CD4-positive, alpha-beta T cell (primary cell): ENCODE results near the gene NUP210. TPM values are rescaled to one million over a fixed set of nuclear protein-coding genes. Genes with fewer than 3 reads are reported as not detected.

Source experiments
- ATAC-seq: fragments of 200-7000 bp; cut with Tn5 transposase; one replicate; pipeline ENCODE4 v1.10.0; 2022; ENCODE audit warnings: mild to moderate bottlenecking; ENCODE audit not compliant: poor library complexity
- CTCF ChIA-PET: fragments of 350-600 bp; sonication (Branson Sonifier 250); formaldehyde crosslinking; loops from one replicate; lab custom pipeline; 2021; ENCODE audit warnings: antibody characterized with exemption, inconsistent platforms; lab: Charles Lee
- POLR2A ChIA-PET: fragments of 350-600 bp; sonication (Branson Sonifier 250); formaldehyde crosslinking; loops from one replicate; lab custom pipeline; 2021; ENCODE audit warnings: antibody characterized with exemption, inconsistent platforms; lab: Charles Lee
- DNase-seq, 14 experiments: peaks; one replicate each; pipeline ENCODE4 v3.0.0-alpha.2; 2013 to 2020; ENCODE audit warnings: mixed read lengths in 2 of 14
- H3K27ac ChIP-seq, 2 donors: one replicate each; pipeline versions ENCODE4 v1.5.1 to v1.7.0; 2013; ENCODE audit warnings: low read length in 2 of 2, low read depth in 1 of 2, mild to moderate bottlenecking in 1 of 2
- H3K27me3 ChIP-seq, 2 experiments: 1 replicate in 1 of 2; 2 replicates in 1 of 2; pipeline versions ENCODE4 v1.6.1 to v1.7.0; 2013; ENCODE audit warnings: low read length in 2 of 2, control low read depth in 1 of 2, mild to moderate bottlenecking in 1 of 2, moderate library complexity in 1 of 2; ENCODE audit not compliant: insufficient read depth in 2 of 2, control insufficient read depth in 1 of 2
- H3K36me3 ChIP-seq: one replicate; pipeline ENCODE4 v1.6.1; 2013; ENCODE audit warnings: low read length, control low read depth; ENCODE audit not compliant: insufficient read depth
- H3K4me1 ChIP-seq: one replicate; pipeline ENCODE4 v1.6.1; 2013; ENCODE audit warnings: low read length, control low read depth; ENCODE audit not compliant: insufficient read depth
- H3K4me3 ChIP-seq: one replicate; pipeline ENCODE4 v1.5.1; 2013; ENCODE audit warnings: mild to moderate bottlenecking, low read length, moderate library complexity
- H3K9me3 ChIP-seq, 2 experiments: 1 replicate in 1 of 2; 2 replicates in 1 of 2; pipeline versions ENCODE4 v1.6.1 to v1.7.0; 2013; ENCODE audit warnings: low read length in 2 of 2, mild to moderate bottlenecking in 2 of 2, control low read depth in 1 of 2, moderate library complexity in 1 of 2; ENCODE audit not compliant: control insufficient read depth in 1 of 2, insufficient read depth in 1 of 2
- H3K27ac Mint-ChIP-seq: one replicate; pipeline ENCODE4 v1.8.0; 2020; ENCODE audit warnings: mixed read lengths
- H3K27me3 Mint-ChIP-seq: one replicate; pipeline ENCODE4 v1.8.0; 2021; ENCODE audit warnings: mixed read lengths
- H3K36me3 Mint-ChIP-seq: one replicate; pipeline ENCODE4 v1.8.0; 2021; ENCODE audit warnings: low read depth, mixed read lengths
- H3K4me1 Mint-ChIP-seq: one replicate; pipeline ENCODE4 v1.8.0; 2021; ENCODE audit warnings: low read depth, mixed read lengths
- H3K4me3 Mint-ChIP-seq: one replicate; pipeline ENCODE4 v1.8.0; 2020; ENCODE audit warnings: mild to moderate bottlenecking, mixed read lengths
- H3K9me3 Mint-ChIP-seq: one replicate; pipeline ENCODE4 v1.8.0; 2020; ENCODE audit warnings: mixed read lengths
- CTCF ChIP-seq: fragments of 200-600 bp; IDR thresholded peaks from one replicate; pipeline ENCODE4 v1.8.0; 2022; ENCODE audit warnings: antibody characterized with exemption, mild to moderate bottlenecking
- intact Hi-C, 2 experiments: fragments of 100-400 bp; cut with DNase I in 1 of 2; cut with micrococcal nuclease in 1 of 2; formaldehyde crosslinking; loops; one replicate each; pipeline versions ENCODE4 v1.15.1 to v1.9.0; 2023 to 2025; cut with DNase I, micrococcal nuclease
- total RNA-seq, 174 experiments: library from RNA in 2 of 174; stranded (reverse) in 2 of 174; gene quantifications; one replicate each; pipeline ENCODE4 v1.2.3 and lab custom pipeline; 2021 to 2026

NUP210 gene
- total RNA-seq, 2 experiments from 2014 or later, result 82.0 to 83.5 TPM

GRCh38 chr3:13285007-13285567, 135.0 kb downstream of the NUP210 start:
- H3K36me3 ChIP-seq, result no peaks in the 10 kb centered on the region
- H3K4me3 Mint-ChIP-seq, result no peak overlapping the region
- ChIA-PET CTCF (no interaction called here), POLR2A (no interaction called here)
- H3K4me3 ChIP-seq, result no peak overlapping the region
- intact Hi-C loops, result no loop called here
- ATAC-seq, result no peak
- no peaks in the 10 kb centered on the region for H3K9me3 Mint-ChIP-seq
- peaks cover 11% of the 10 kb centered on the region for H3K4me1 Mint-ChIP-seq
- H3K36me3 Mint-ChIP-seq, result peaks cover 9% of the 10 kb centered on the region
- H3K4me1 ChIP-seq, result peaks cover 15% of the 10 kb centered on the region
- peaks cover 30 to 55% of the 10 kb centered on the region in 2 experiments for H3K9me3 ChIP-seq
- peaks cover 49% of the 10 kb centered on the region for H3K27me3 Mint-ChIP-seq
- peaks cover 44 to 51% of the 10 kb centered on the region in 2 experiments for H3K27me3 ChIP-seq
- no peak for DNase-seq
- no peak overlapping the region for H3K27ac ChIP-seq
- no peak for TF ChIP-seq CTCF
- H3K27ac Mint-ChIP-seq, result no peak overlapping the region

- H3K4me1 Mint-ChIP-seq, result peaks cover 11% of the 10 kb centered on the region
- no peaks in the 10 kb centered on the region for H3K9me3 Mint-ChIP-seq
- no peak overlapping the region for H3K4me3 ChIP-seq
- peaks cover 9% of the 10 kb centered on the region for H3K36me3 Mint-ChIP-seq
- peaks cover 30 to 48% of the 10 kb centered on the region in 2 experiments for H3K9me3 ChIP-seq
- H3K27ac ChIP-seq, result no peak overlapping the region
- peaks cover 15% of the 10 kb centered on the region for H3K4me1 ChIP-seq
- DNase-seq (no peak), ATAC-seq (no peak)
- ChIA-PET CTCF (no interaction called here), POLR2A (no interaction called here)
- peaks cover 44 to 51% of the 10 kb centered on the region in 2 experiments for H3K27me3 ChIP-seq
- H3K27me3 Mint-ChIP-seq, result peaks cover 54% of the 10 kb centered on the region
- no peak for TF ChIP-seq CTCF
- intact Hi-C loops, result no loop called here
- H3K36me3 ChIP-seq, result no peaks in the 10 kb centered on the region
- no peak overlapping the region for H3K27ac Mint-ChIP-seq
- H3K4me3 Mint-ChIP-seq, result peak overlapping the region; percentile 17
Observed at GRCh38 chr3:13283877-13284264, 136.3 kb downstream of the NUP210 start.

GRCh38 chr3:13282986-13283876, 136.9 kb downstream of the NUP210 start:
- ChIA-PET CTCF (interaction anchor here (0.9 to 1.2 kb wide), 2 partner anchors 28 to 156 kb away, joined by 3 read pairs; no protein-coding TSS in a partner anchor), POLR2A (no interaction called here)
- no peaks in the 10 kb centered on the region for H3K36me3 ChIP-seq
- no peak overlapping the region for H3K4me3 ChIP-seq
- Mint-ChIP-seq H3K27ac (no peak overlapping the region), H3K9me3 (no peaks in the 10 kb centered on the region), H3K4me3 (peak overlapping the region; percentile 34), H3K36me3 (peaks cover 9% of the 10 kb centered on the region), H3K27me3 (peaks cover 54% of the 10 kb centered on the region), H3K4me1 (peaks cover 11% of the 10 kb centered on the region)
- intact Hi-C loops, result no loop called here
- DNase-seq (peak in 4 of 14 experiments; percentile 6 to 39 (median 28)), ATAC-seq (peak; percentile 52)
- no peak overlapping the region for H3K27ac ChIP-seq
- peaks cover 44 to 51% of the 10 kb centered on the region in 2 experiments for H3K27me3 ChIP-seq
- H3K4me1 ChIP-seq, result peaks cover 15% of the 10 kb centered on the region
- no peak for TF ChIP-seq CTCF
- peaks cover 30 to 48% of the 10 kb centered on the region in 2 experiments for H3K9me3 ChIP-seq
